Activated CD4-positive, alpha-beta T cell treated with anti-CD3 and anti-CD28 coated beads, Interleukin-2, amount 50 U/mL, for 24 hours (primary cell): ENCODE results near the gene AK8.

ENCODE experiments used
- DNase-seq, 2 donors: peaks; one replicate each; pipeline ENCODE4 v3.0.0-alpha.2; 2020; ENCODE audit warnings: low read depth in 1 of 2, low spot score in 1 of 2

AK8 gene, protein sequence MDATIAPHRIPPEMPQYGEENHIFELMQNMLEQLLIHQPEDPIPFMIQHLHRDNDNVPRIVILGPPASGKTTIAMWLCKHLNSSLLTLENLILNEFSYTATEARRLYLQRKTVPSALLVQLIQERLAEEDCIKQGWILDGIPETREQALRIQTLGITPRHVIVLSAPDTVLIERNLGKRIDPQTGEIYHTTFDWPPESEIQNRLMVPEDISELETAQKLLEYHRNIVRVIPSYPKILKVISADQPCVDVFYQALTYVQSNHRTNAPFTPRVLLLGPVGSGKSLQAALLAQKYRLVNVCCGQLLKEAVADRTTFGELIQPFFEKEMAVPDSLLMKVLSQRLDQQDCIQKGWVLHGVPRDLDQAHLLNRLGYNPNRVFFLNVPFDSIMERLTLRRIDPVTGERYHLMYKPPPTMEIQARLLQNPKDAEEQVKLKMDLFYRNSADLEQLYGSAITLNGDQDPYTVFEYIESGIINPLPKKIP

DNA sequence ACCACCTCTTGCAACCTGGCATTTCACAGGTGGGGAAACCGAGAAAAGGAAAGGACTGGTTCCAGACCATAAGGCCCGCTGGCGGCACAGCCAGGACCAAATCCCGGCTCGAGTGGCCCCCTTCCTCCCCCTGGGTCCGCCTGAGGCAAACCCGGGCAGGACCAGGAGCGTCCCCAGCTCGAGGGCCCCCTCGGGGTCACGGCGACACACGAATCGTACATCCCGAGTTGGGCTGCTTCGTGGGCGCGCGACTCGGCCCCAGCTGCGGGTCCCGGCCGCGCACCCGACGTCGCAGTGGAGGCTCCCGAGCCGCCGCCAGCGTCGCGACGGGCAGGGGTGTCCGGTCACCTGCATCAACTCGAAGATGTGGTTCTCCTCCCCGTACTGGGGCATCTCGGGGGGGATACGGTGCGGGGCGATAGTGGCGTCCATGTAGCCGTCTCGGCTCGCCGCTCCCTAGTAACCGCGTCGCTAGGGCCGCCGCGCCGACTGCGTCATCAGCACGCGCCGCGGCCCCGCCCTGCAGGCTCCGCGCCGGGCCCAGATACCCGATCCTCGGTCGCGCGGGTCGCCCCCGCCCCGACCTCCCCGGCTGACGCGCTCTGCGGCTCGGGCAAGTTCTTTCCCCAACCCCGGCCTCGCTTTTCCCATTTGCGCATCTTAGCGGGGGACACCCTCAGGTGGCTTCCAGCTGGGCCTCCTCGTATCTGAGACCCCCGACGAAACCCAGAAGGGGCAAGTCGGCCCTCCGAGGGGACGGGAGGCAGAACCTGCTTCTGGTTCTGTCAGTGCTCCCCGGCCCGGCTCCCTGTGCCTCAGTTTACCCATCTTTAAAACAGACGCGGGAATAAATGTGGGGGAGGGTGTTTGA lies at the start of gene AK8:
Gene AK8, minus strand, starts transcription at position 461 of the 871 bp plus-strand sequence. Its CDS starts 29 bp downstream, at position 432.
- DNase-seq, result peak; percentile 60 to 69

DNA sequence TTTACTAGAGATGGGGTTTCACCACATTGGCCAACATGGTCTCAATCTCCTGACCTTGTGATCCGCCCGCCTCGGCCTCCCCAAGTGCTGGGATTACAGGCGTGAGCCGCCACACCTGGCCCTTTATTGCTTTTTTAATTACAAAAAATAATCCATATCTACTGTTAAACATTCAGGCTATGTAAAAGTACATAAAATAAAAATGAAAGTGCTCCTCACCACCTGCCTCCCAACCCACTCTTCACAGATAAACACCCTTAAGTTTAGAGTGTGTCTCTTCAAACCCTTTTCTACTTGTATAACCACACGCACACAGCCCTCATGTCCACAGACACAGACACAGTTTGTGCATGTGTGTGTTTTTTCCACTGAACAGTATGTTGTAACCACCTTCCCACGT lies 49.6 kb upstream of the AK8 start:
- DNase-seq, result no peak

DNA sequence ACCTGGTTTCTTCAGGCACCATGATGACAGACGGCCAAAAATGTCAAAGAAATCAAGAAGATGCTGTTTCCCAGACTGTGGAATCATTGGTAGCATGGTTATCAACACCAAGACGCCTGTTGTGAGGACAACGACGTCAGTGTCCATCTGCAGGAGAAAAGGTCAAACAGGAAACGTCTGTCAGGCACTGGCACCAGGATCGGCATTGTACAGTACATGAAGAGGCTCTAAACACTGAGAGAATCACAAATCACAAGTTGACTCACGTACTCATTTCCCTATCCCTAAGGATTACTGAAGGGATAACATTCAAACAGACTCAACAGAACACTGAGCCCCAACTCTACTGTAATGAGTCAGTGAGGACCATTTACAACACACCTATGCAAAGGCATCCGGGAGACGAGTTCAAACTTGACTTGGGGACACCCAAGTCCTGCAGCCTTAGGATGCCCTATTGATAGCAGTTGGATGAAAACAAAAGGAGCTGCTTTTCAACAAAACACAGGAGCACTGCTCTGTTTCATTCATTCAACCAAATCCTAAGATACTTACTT lies 45.3 kb upstream of the AK8 start:
- DNase-seq, result no peak

DNA sequence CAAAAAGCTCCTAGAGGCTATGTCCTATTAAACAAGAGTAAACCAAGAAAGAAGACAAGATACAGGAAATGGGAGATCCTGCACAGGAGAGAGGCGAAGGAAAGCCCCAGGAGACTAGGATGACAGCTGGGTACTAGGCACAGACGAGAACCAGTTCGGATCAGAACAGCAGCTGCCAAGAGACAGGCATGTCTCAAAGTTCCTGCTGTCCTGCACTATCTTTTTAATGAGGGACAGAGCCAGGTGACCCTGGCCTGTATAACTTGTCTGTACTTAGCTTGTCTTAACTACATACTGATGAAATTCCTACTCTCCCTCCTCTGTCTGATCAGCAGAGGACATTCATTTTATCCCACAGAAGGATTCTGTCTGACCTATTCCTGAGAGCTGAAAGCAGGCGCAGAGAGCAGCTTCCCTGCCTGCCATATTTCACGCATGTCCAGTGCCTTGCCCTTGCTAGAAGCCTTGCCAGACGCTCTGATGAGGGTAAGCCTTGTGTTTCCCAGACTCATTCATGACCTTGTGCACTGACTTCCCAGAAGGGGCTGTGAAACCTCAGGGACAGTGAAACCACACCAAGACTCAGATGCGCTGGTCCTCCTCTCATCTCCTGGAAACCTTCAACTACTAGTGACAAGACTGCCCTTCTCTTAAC lies 41.7 kb upstream of the AK8 start:
- no peak for DNase-seq

DNA sequence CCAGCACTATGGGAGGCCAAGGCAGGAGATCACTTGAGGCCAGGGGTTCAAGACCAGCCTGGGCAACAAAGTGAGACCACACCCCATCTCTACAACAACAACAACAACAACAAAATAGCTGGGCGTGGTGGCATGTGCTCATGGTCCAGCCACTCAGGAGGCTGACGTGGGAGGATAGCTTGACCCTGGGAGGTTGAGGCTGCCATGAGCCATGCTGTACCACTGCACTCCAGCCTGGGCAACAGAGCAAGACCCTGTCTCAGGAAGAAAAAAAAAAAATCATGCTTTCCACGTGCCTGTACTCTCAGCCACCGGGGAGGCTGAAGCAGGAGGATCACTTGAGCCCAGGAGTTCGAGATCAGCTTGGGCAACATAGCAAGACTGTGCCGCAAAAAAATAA lies 36.8 kb upstream of the AK8 start:
- no peak for DNase-seq

DNA sequence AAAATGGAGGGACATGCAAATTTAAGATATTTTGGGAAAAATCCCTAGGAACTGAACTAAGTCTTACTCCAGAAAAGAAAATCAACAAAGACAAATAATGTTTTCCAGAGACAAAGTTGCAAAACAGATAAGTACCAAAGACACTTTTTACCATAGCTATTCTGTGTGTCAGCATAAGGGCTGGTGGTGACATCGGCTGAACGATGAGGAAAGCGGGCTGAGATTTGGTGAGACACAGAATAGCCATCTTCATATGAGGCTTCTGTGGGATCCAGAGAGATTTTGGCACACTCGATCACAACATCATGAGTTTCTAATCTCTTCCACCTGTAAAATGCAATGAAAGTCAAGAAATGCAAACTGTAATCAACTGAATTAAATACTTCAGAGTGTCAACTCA lies 34.0 kb upstream of the AK8 start:
- no peak for DNase-seq

DNA sequence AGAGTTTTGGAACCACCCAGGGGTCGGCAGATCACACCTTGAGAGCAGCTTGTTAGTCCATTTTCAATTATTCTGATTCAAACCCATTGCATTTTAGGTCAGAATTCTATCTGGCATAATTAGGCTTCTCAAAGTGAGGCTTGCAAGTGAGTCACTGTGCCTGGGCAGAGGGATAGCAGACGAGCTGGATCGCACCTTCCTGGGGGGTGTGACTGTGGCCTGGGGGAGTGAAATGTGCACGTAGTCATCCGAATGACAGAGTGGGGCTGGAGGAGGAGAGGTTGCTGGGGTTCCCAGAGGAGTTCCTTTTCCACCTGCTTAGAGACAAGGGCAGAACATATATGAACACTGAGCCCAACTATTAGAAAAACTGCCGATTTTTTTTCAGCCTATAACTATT lies 32.3 kb upstream of the AK8 start:
- DNase-seq, result no peak

DNA sequence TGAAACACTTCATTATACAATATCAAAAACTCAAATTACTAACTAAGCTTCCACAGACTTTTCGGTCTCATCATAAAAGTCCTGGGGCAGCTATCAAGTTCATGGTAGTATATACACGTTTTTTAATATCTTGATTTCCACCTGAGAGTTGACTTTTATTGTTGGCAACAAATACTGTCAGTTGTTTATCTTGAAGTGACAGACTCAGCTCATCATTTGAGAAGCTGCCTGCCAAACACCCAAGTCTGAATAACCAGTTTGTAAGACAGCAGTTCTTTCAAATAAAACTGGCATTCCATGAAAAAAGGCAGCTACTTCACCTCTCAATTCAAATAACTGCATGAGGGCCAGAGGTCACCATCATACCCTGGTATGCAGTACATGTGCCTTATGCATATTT lies 31.2 kb upstream of the AK8 start:
- DNase-seq, result no peak

DNA sequence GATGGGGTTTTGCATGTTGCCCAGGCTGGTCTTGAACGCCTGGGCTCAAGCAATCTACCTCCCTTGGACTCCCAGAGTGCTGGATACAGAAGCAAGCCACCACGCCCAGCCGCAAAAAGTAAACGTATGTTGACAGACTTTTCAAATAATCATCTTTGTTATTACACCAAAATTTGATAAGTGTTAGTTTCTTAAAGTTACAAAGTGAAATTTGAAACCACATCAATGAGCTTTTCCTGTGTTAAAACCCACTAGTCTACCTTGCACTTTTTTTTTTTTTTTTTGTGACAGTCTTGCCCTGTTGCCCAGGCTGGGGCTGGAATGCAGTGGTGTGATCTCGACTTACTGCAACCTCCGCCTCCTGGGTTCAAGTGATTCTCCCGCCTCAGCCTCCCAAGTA lies 30.6 kb upstream of the AK8 start:
- DNase-seq, result no peak

DNA sequence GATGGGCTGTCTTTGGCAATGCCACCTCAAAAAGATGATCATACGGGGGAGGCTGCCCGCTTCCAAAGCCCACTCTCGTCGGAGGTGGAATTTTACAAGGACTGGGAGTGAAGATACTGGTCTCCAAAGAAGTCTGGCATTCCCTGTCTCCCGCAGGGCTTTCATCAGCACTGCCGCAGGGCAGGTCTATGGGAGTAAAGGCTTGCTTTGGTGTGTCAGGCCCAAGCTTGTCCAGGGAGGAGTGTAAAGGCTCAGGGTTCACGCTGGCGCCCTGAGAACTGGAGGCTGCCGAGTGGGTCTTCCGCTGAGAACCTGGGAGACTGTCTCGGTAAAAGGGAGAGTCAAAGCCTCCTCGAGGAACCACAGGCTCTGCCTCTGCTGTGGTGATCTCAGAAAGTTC lies 27.6 kb upstream of the AK8 start:
- no peak for DNase-seq

DNA sequence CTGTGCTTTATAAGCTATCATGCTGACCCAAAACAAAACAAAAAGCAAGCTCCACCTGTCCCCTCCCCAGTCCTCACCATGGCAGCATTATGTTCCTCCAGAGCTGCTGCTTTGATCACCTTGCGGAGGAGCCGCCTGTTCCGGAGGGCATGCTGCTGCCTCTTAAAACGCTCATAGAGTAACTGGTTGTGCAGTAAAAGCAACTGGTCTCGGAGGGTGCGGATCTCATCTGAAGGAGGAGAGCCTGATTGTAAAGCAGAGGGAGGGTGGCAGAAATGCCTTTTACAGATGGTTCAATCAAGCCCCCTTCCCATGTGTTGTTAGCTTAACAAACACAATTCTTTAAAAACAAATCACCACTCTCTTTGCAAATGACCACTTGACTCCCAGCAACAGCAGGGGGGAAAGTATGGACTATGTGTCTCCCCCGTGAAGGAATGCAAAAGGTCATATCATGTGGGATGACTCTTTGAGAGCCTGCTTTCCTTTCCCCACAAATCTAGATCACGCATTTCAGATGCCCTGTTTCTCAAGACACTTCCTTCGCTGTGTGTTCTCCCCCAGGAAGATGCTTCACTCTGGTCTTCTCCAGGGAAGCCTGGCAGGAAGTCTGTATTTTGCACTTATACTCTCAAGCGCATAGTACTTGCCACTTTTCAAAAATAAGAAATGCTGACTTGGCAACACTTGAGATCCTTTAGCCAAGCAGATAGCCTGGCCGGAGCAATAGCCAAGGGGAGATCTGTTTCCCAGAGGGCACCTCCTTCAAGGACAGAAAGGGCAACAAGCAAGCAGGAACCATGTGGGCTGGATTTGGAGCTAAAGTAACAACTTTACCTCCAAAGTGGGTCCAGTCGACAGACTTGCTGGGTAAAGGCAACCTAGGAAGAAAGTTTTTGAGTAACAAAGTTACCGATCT lies 25.7 kb upstream of the AK8 start:
- DNase-seq, result no peak

DNA sequence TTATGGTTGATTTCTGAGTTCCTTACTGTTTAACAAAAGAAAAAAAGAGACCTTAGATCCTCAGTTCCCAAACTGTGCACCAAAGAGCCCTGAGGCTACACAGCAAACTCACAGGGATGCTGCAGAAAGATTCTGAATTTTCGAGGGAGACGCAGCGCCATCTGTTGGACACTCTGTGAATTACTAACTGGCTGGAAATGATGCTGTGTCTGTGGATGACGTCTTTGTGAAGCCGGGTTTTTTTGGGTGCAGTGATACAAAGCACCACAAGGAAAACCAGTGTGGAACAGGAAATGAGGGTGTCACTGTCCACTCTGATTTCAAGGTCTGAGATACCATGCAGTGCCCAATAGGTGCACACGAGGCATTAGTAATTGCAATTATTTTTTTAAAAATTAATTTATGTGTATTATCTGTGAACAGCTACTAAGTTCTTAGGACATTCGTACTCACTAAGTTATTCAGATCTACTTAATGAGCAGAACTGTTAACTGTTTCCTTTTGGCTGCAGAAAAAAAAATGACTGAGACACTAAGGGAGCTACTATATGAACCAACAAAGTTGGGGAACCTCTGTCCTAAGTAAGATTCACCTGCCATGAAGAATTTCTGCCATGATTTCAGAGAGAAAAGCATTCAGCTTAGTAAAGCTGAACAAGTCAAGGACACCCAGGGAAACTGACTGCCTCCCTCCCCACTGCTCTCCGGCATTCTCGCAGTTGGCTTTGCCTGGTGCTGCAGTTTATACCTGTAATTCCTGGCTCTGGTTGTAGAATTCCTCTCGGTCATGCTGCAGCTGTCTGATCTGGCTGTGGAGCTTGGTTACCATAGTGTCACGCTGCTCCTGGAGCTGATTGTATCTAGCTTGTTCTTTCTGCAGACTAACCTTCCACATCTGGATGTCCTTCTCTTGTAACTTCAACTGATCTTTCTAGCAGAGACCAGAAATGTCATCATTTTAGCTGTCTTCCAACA lies 24.1 kb upstream of the AK8 start:
- DNase-seq, result peak; percentile 59 to 66

DNA sequence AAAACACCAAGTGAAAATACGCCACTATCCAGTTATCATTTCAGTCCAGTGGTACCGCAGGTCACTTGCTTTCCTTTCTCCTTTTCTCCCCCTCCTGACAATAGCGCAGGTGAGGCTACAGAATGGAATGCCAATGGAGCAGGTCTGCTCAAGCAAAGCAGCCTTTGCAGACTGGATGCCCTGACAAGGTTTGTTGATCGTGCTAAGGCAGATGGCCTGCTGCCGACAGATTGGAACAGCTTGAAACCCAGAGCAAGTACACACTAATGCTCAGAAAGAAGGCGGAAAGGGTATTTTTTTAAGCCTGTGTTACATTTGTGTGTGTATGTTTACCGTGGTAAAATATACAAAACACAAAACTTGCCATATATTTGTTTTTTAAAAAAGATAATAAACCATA lies 20.0 kb upstream of the AK8 start:
- no peak for DNase-seq

DNA sequence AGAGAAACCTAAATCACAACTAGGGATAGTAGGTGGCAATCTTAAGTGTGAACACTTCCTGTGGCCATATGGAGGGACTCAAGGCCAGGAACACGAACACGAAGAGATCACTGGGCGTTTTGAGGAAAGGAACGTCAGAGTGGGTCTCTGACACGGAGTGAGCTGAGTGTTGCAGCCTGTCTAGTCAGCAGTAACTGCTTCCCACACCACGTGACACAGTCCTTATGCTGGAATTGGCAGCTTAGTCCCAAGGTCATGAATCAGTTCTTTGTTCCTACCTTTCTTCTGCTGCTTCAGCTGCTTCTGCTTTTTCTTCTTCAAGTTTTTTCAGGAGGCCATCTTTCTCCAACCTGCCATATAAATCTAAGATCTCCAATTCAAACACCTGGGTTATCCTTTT lies 18.8 kb upstream of the AK8 start:
- no peak for DNase-seq

DNA sequence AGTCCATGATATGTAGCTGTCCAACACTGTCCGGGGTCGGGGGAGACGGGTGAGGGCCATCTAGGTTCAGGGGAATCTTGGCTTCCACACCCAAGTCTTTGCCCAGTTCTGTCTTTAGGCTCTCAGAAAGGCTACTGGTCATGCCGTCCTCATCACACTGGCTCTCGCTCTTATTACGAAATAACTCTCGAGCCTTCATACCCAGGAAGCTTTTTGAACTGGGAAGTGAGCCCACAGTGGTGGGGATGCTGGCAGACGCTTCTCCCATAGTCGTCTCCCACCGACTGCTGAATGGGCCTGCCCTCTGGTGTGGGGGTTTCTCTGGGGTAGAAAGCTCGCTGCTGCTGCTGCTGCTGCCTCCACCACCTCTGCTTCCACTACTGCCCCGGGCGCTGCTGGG lies 18.2 kb upstream of the AK8 start:
- DNase-seq, result no peak

DNA sequence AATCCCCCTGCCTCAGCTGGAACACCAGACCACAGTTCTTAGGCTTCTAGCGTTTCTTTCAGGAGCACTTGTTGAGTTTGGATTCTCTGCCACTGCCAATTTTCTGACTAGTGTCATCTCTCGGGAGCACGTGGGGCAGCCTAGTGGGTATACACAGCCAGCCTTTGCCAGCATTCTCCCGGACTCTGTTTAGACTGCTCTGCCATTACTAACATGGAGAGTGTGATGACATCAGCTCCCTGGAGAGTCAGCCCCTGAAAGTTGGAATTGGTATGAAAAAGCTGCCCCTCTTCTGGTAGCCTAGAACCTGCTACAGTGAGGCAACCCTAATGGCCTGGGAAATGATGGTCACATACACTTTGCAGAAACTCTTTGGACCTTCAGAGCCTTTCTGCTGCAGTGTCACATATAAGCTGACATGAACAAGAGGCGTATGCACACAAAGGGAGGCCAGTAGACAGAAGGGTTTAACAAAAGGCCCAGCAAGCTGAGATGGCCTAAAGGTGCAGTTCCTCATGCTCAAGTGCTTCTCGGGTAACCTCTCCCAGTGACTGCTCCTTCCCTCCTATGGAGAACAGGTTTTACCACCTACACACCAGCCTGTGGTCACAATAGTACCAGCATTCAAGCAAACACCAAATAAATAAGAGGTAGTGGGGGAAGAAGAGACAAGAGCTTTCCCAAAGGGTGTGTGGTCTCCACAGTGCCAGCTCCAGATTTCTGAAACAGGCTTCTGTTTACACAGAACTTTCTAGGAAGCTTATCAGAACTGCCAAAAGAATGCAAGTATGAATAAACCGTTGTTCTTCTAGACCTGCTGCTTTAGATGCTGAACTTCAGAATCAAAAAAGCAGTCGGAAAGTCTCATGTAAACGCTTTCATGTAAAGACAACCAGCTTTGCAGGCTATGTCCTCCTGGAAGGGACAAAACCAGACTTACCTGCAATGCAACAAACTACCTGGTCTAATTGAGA lies 17.1 kb upstream of the AK8 start:
- DNase-seq, result no peak

DNA sequence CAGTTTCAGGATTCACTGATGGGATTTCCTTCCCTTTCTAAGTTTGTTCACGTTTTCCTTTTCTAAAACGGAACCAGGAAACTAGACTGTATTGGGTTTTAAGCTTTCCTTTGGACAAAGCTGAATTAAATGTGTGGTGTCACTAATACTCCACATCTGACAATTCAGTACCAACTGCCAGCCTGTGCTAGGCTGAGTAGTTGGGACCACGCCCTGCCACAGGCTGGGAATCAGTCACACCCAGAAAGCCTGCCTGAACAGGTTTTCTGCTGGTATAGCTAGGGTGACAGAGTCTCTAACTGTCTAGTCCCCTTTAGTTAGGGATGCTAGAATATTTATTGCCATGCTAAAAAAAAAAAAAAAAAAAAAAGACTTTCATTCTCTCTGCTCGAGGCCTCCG lies 16.3 kb upstream of the AK8 start:
- no peak for DNase-seq

DNA sequence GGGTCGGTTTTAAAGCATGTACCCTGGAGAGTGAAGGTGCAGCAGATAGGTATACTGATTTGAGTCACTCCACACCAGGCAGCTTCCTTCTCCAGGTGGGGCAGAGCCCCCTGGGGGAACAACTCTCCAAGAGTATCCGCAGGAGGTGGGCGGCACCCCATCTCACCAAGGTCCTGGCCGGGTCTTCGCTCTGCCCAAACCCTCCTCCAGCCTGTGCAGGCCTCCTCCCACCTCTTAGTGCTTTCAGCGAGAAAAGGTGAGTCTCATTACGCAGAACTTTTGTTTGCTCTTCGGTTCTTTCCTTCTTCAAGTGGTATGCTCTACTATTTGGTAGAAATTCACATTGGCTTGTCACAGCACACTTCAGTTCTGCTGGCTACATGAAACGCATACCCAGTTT lies 14.3 kb upstream of the AK8 start:
- no peak for DNase-seq
